Activated CD4-positive, alpha-beta T cell treated with anti-CD3 and anti-CD28 coated beads for 36 hours (primary cell): ENCODE data around the gene MICU1. TPM values are rescaled to one million over a fixed set of nuclear protein-coding genes. Genes with fewer than 3 reads are reported as not detected.
"Not testable (repeated sequence)": the region's sequence is repeated elsewhere in the genome, so short reads cannot be mapped to it uniquely, and the experiment has no call there.

Experiments
- ATAC-seq: fragments of 200-7000 bp; cut with Tn5 transposase; one replicate; pipeline ENCODE4 v1.10.0; 2021; ENCODE audit warnings: mild to moderate bottlenecking, moderate library complexity
- CTCF ChIA-PET: fragments of 350-600 bp; sonication (Branson Sonifier 250); formaldehyde crosslinking; loops from one replicate; lab custom pipeline; 2021; ENCODE audit warnings: antibody characterized with exemption; lab: Charles Lee
- POLR2A ChIA-PET: fragments of 350-600 bp; sonication (Branson Sonifier 250); formaldehyde crosslinking; loops from one replicate; lab custom pipeline; 2021; ENCODE audit warnings: antibody characterized with exemption, inconsistent platforms; lab: Charles Lee
- DNase-seq: peaks from one replicate; pipeline ENCODE4 v3.0.0-alpha.2; 2020
- H3K27ac Mint-ChIP-seq: one replicate; pipeline ENCODE4 v1.8.0; 2021; ENCODE audit warnings: mixed read lengths
- H3K27me3 Mint-ChIP-seq: one replicate; pipeline ENCODE4 v1.8.0; 2021; ENCODE audit warnings: mixed read lengths
- H3K36me3 Mint-ChIP-seq: one replicate; pipeline ENCODE4 v1.8.0; 2021; ENCODE audit warnings: low read depth, mixed read lengths
- H3K4me1 Mint-ChIP-seq: one replicate; pipeline ENCODE4 v1.8.0; 2021; ENCODE audit warnings: mixed read lengths
- H3K4me3 Mint-ChIP-seq: one replicate; pipeline ENCODE4 v1.8.0; 2021; ENCODE audit warnings: mild to moderate bottlenecking, moderate library complexity, mixed read lengths
- H3K9me3 Mint-ChIP-seq: one replicate; pipeline ENCODE4 v1.8.0; 2021; ENCODE audit warnings: low read depth, mixed read lengths
- intact Hi-C, 2 experiments: fragments of 100-400 bp; cut with DNase I in 1 of 2; cut with micrococcal nuclease in 1 of 2; formaldehyde crosslinking; loops; one replicate each; pipeline versions ENCODE4 v1.14.2 to v1.15.1; 2022 to 2024; cut with DNase I, micrococcal nuclease
- total RNA-seq, 2 experiments: library from RNA; stranded (reverse); gene quantifications; one replicate each; pipeline ENCODE4 v1.2.3, GENCODE V29; 2021

The MICU1 gene
- total RNA-seq, 2 experiments from 2014 or later, result 41.0 to 51.5 TPM

DNA sequence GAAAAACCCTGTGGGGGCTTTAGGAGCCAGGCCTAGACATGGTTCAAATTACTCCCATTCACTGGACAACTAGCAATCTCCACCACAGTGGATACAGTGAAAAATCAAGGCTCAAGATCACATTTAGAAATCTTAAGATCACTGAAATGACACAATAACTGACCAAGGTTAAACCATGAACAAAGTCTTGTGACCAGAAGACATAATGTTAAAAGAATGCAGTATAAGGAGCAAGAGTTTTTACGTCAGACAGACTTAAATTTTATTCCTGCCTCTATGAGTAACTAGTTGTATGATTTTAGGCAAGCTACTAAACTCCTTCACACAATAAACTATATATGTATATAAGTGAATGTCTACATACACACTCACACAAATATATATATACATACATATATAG is 68.5 kb downstream of the MICU1 start:
- intact Hi-C loops, result no loop called here
- DNase-seq (no peak), ATAC-seq (no peak)
- ChIA-PET POLR2A (no interaction called here), CTCF (interaction anchor here (1.4 kb wide), 1 partner anchor 10 kb away, joined by 3 read pairs; no protein-coding TSS in a partner anchor)
- H3K4me3 Mint-ChIP-seq, result no peak overlapping the region
- H3K27me3 Mint-ChIP-seq, result no peaks in the 10 kb centered on the region
- peaks cover 14% of the 10 kb centered on the region for H3K4me1 Mint-ChIP-seq
- peaks cover 30% of the 10 kb centered on the region for H3K36me3 Mint-ChIP-seq
- no peak overlapping the region for H3K27ac Mint-ChIP-seq
- H3K9me3 Mint-ChIP-seq, result no peaks in the 10 kb centered on the region

DNA sequence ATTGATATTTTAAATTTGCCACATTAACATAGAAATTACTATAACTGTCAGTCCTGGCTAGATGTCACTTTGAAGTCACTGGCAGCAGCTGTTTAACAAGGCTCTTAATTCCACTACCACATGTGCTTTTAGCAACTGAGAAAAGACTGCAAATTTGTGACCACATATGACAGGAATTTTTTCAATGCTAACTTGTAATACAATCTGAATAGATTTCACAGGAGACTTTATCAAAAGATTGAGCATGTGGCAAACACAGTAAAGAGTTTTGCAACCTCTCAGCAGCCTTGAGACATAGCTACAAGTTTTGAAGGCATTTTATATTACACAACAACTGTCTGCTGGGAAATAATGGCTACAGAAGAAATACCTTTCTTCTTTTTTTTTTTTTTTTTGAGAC is 73.0 kb downstream of the MICU1 start:
- ChIA-PET POLR2A (no interaction called here), CTCF (interaction anchor here (0.7 kb wide), 1 partner anchor 87 kb away, joined by 4 read pairs; no protein-coding TSS in a partner anchor)
- Mint-ChIP-seq H3K27me3 (no peaks in the 10 kb centered on the region), H3K4me1 (no peaks in the 10 kb centered on the region), H3K4me3 (no peak overlapping the region), H3K36me3 (peaks cover 15% of the 10 kb centered on the region), H3K27ac (no peak overlapping the region), H3K9me3 (no peaks in the 10 kb centered on the region)
- ATAC-seq, result no peak
- no peak for DNase-seq
- intact Hi-C loops, result no loop called here

DNA sequence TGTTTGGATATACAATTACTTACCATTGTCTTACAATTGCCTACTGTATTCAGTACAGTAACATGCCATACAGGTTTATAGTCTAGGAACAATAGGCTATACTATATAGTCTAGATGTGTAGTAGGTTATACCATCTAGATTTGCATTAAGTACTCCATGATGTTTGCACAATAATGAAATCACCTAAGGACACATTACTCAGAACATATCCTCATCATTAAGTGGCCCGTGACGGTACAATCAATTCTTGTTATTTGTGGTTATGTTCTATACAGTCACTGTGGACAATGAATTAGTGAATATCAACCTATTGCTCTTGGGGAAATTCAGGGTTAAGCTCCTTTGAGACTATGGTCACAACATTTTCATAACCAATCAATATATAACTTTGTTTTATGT is 75.6 kb downstream of the MICU1 start:
- DNase-seq (no peak), ATAC-seq (no peak)
- Mint-ChIP-seq H3K27ac (no peak overlapping the region), H3K27me3 (no peaks in the 10 kb centered on the region), H3K36me3 (peaks cover 23% of the 10 kb centered on the region), H3K9me3 (no peaks in the 10 kb centered on the region), H3K4me1 (no peaks in the 10 kb centered on the region), H3K4me3 (no peak overlapping the region)
- POLR2A ChIA-PET, result no interaction called here
- intact Hi-C loops, result no loop called here
- CTCF ChIA-PET, result no interaction called here

DNA sequence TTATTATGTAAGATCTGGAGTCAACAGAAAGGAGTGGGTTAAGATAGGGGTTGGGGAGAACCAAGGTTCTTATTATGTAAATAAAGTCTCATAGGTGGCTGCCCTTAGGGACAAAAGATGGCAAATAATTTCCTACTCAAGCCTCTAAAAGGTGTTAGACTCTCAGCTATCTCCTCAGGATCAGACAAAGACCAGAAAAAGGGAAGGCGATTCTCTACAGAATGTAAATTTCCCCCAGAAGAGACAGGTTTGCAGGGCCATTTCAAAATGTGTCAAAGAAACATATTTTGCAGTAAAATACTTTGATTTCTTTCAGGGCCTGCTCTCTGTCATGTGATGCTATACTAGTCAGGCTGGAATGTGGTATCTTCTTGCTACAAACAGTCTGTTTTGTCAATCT is 80.3 kb downstream of the MICU1 start:
- peaks cover 8% of the 10 kb centered on the region for H3K9me3 Mint-ChIP-seq
- H3K27me3 Mint-ChIP-seq, result no peaks in the 10 kb centered on the region
- H3K36me3 Mint-ChIP-seq, result peaks cover 55% of the 10 kb centered on the region

DNA sequence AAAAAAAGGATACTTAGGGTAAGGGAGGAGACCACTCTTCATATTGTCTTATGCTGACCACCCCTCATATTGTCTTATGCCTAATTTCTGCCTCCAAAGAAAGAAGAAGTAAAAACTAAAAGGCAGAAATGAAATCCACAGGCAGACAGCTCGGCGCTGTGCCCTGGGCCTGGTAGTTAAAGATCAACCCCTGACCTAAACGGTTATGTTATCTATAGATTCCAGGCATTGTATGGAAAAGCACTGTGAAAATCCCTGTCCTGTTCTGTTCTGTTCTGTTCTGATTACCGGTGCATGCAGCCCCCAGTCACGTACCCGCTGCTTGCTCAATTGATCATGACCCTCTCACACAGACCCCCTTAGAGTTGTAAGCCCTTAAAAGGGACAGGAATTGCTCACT is 82.0 kb downstream of the MICU1 start:
- ATAC-seq, H3K9me3 Mint-ChIP-seq, H3K27me3 Mint-ChIP-seq, intact Hi-C loops, H3K4me1 Mint-ChIP-seq, H3K4me3 Mint-ChIP-seq, DNase-seq, H3K27ac Mint-ChIP-seq, CTCF ChIA-PET, POLR2A ChIA-PET: not testable (repeated sequence)
- peaks cover 54% of the 10 kb centered on the region for H3K36me3 Mint-ChIP-seq

More for the DNA sequence above, 80.3 kb downstream of the MICU1 start:
- CTCF ChIA-PET, result no interaction called here
- Mint-ChIP-seq H3K4me1 (no peaks in the 10 kb centered on the region), H3K27ac (no peak overlapping the region), H3K4me3 (no peak overlapping the region)
- ATAC-seq (no peak), DNase-seq (no peak)
- POLR2A ChIA-PET, result no interaction called here
- intact Hi-C loops, result no loop called here

DNA sequence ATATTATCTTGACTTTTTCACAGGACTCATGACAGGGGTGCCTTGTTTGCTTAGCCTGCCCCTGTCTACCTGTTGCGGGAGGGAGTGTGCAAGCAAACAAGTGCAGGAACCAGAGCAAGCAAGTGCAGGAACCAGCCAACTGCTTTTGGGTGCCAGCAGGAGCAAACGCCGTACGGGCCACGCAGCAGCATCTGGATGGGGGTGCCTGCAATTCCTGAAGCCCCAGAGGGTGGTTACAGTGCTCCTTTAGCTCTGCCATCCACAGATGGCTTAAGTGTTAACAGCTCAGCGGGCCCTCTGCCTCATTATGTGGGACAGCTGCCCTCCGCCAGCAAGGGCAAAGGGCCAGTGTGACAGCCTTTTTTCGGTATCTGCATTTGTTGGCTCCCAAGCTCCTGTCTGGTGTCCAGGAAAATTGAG is 83.5 kb downstream of the MICU1 start:
- ATAC-seq, result no peak
- DNase-seq, result no peak
- H3K27me3 Mint-ChIP-seq, result no peaks in the 10 kb centered on the region
- H3K36me3 Mint-ChIP-seq, result peaks cover 47% of the 10 kb centered on the region
- no peak overlapping the region for H3K27ac Mint-ChIP-seq
- POLR2A ChIA-PET, result interaction anchor here (0.7 kb wide), 1 partner anchor 12 kb away, joined by 4 read pairs; no protein-coding TSS in a partner anchor
- intact Hi-C loops, result no loop called here
- no peak overlapping the region for H3K4me3 Mint-ChIP-seq
- CTCF ChIA-PET, result interaction anchor here (0.8 kb wide), 1 partner anchor 666 kb away, joined by 3 read pairs; no protein-coding TSS in a partner anchor
- H3K9me3 Mint-ChIP-seq, result peaks cover 8% of the 10 kb centered on the region
- peaks cover 8% of the 10 kb centered on the region for H3K4me1 Mint-ChIP-seq

DNA sequence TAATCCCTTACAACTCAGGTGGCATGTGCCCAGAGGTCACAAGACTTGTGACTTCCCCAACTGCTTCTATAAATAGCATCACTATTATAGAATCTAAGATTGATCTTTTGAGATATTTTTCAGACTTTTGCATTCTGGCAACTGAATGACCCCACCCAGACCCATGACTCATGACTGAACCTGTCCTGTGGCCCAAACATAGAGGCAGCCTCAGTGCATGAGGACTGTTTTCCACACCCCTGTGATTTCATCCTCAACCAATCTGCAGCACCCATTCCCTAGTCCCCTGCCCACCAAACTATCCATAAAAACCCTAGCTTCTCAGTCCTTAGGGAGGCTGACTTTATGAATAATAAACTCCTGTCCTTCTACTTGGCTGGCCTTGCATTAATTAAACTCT is 84.5 kb downstream of the MICU1 start:
- Mint-ChIP-seq H3K36me3 (peaks cover 46% of the 10 kb centered on the region), H3K4me1 (peaks cover 8% of the 10 kb centered on the region), H3K9me3 (peaks cover 8% of the 10 kb centered on the region), H3K27me3 (no peaks in the 10 kb centered on the region), H3K4me3 (no peak overlapping the region), H3K27ac (no peak overlapping the region)
- POLR2A ChIA-PET, result no interaction called here
- ATAC-seq (no peak), DNase-seq (no peak)
- CTCF ChIA-PET, result interaction anchor here (1.2 kb wide), 1 partner anchor 10 kb away, joined by 3 read pairs; no protein-coding TSS in a partner anchor
- intact Hi-C loops, result no loop called here

DNA sequence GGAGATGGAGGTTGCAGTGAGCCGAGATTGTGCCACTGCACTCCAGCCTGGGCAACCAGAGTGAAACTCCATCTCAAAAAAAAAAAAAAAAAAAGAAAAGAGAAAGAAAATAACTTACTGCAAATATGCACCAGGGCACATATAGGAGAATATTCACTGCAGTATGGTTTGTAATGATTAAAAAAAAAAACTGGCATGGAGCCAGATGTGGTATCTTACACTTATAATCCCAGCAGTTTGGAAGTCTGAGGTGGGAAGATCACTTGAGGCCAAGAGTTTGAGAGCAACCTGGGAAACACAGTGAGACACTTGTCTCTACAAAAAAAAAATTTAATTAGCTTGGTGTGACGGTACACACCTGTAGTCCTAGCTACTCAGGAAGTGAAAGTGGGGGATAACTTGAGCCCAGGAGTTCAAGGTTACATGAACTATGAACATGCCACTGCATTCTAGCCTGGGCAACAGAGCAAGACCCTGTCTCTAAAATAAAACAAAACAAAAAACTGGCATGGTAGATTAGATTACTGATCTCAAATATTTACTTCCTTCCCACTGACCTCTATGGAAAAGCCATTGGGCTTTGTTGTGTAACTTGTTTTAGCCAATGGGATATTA is 85.6 kb downstream of the MICU1 start:
- DNase-seq, result no peak
- Mint-ChIP-seq H3K27me3 (no peaks in the 10 kb centered on the region), H3K36me3 (peaks cover 39% of the 10 kb centered on the region), H3K9me3 (peaks cover 8% of the 10 kb centered on the region), H3K27ac (no peak overlapping the region), H3K4me1 (peaks cover 8% of the 10 kb centered on the region), H3K4me3 (no peak overlapping the region)
- ChIA-PET CTCF (interaction anchor here (0.6 to 1.2 kb wide), 2 partner anchors 11 to 1338 kb away, joined by 3 read pairs; no protein-coding TSS in a partner anchor), POLR2A (no interaction called here)
- intact Hi-C loops, result no loop called here
- no peak for ATAC-seq

DNA sequence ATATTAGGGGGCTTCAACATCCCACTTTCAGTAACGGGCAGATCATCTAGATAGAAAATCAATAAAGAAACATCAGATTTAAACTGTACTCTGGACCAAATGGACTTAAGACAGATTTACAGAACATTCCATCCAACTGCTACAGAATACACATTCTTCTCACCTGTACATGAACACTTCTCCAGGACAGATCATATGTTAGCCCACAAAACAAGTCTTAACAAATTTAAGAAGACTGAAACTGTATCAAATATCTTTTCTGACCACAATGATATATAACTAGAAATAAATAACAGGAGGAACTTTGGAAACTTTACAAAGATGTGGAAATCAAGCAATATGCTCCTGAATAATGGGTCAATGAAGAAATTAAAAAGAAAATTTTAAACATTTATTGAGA is 86.7 kb downstream of the MICU1 start:
- Mint-ChIP-seq H3K27ac (no peak overlapping the region), H3K9me3 (peaks cover 8% of the 10 kb centered on the region), H3K4me3 (no peak overlapping the region), H3K36me3 (peaks cover 30% of the 10 kb centered on the region), H3K27me3 (no peaks in the 10 kb centered on the region), H3K4me1 (peaks cover 8% of the 10 kb centered on the region)
- intact Hi-C loops, result no loop called here
- ATAC-seq (no peak), DNase-seq (no peak)
- ChIA-PET CTCF (no interaction called here), POLR2A (no interaction called here)

DNA sequence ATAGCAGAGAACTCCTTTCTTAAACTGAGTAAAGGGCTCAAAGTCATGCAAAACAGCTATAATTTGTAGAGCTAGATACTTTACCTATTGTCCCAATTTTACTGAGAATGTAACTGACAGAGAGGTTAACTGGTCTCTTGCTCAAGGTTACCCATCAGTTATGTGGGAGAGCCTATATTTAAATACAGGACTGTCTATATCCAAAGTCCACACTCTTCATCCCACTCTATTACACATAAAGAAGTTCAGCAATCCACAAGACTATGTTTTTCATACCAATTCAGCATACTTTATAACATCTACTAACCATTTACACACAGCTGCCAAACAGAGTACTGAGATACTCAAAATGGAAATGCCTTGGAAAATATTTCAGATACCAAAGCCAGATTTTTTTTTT is 100.2 kb downstream of the MICU1 start:
- Mint-ChIP-seq H3K4me1 (no peaks in the 10 kb centered on the region), H3K4me3 (no peak overlapping the region), H3K27me3 (no peaks in the 10 kb centered on the region), H3K27ac (no peak overlapping the region), H3K9me3 (no peaks in the 10 kb centered on the region), H3K36me3 (no peaks in the 10 kb centered on the region)
- ChIA-PET POLR2A (no interaction called here), CTCF (interaction anchor here (0.6 to 0.9 kb wide), 2 partner anchors 48 to 147 kb away, joined by 3 read pairs; no protein-coding TSS in a partner anchor)
- DNase-seq, result no peak
- no peak for ATAC-seq
- intact Hi-C loops, result no loop called here

DNA sequence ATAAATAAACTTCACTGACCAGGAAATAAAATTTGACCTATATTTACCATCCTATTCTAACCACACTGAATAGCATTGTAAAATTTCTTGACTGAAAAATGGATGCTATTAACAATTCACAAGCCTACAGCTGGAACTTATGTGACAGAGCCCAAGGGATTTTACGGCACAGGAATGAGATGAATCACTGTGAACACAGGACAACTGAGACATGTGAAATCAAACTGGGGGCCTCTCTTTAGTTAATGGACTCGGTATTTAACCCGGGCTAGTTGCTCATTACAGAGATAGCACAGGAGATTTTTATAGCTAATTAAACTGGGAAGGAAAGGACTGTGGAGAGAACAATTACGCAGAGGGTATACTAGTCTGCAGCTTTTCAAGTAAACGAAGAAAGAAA is 100.6 kb downstream of the MICU1 start:
- no peak overlapping the region for H3K4me3 Mint-ChIP-seq

DNA sequence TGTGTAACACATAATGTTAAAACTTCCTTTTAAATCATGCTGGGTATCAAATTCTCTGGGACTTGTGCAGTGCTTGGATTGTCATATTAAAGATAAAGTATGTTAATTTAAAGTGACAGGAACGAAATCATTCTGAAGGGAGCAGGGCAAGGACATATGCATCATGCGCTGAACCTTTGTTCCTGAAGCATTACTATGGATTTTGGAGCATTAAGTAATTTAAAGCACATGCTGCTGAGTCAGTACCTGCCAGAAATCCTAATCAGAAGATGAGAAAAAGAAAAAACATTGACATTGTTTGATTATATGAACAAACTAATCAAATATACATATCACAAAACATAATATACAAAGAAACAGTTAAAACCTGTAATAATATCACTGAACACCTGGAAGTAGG is 101.4 kb downstream of the MICU1 start:
- ChIA-PET POLR2A (interaction anchor here (0.5 kb wide), 1 partner anchor 195 kb away, joined by 3 read pairs; no protein-coding TSS in a partner anchor), CTCF (no interaction called here)
- Mint-ChIP-seq H3K4me3 (no peak overlapping the region), H3K4me1 (no peaks in the 10 kb centered on the region), H3K27me3 (no peaks in the 10 kb centered on the region), H3K27ac (no peak overlapping the region), H3K36me3 (no peaks in the 10 kb centered on the region), H3K9me3 (no peaks in the 10 kb centered on the region)
- intact Hi-C loops, result no loop called here
- ATAC-seq, result no peak
- DNase-seq, result no peak

More for the DNA sequence above, 100.6 kb downstream of the MICU1 start:
- ChIA-PET POLR2A (no interaction called here), CTCF (interaction anchor here (0.9 kb wide), 1 partner anchor 47 kb away, joined by 3 read pairs; no protein-coding TSS in a partner anchor)
- no peaks in the 10 kb centered on the region for H3K4me1 Mint-ChIP-seq
- ATAC-seq, result no peak
- no peak for DNase-seq
- no peaks in the 10 kb centered on the region for H3K36me3 Mint-ChIP-seq
- H3K27ac Mint-ChIP-seq, result no peak overlapping the region
- no peaks in the 10 kb centered on the region for H3K9me3 Mint-ChIP-seq
- H3K27me3 Mint-ChIP-seq, result no peaks in the 10 kb centered on the region
- intact Hi-C loops, result no loop called here
